Peyer's patch (tissue), 4 donors: ENCODE measurements around the gene MYH7. TPM values are rescaled to one million over a fixed set of nuclear protein-coding genes. Genes with fewer than 3 reads are reported as not detected.
"Not testable (repeated sequence)": the region's sequence is repeated elsewhere in the genome, so short reads cannot be mapped to it uniquely, and the experiment has no call there.

ENCODE experiments used
- DNase-seq, 3 donors: peaks; one replicate each; pipeline ENCODE4 v3.0.0-alpha.2; 2017 to 2019
- H3K27ac ChIP-seq, 4 donors: fragments of 200-600 bp; sonication (generic); one replicate each; pipeline ENCODE4 v1.5.1; 2016 to 2019
- H3K27me3 ChIP-seq, 2 donors: fragments of 200-600 bp; sonication (generic); one replicate each; pipeline ENCODE4 v1.5.1; 2019
- H3K36me3 ChIP-seq, 3 donors: fragments of 200-600 bp; sonication (generic); one replicate each; pipeline ENCODE4 v1.5.1; 2016 to 2019
- H3K4me1 ChIP-seq, 4 donors: fragments of 200-600 bp; sonication (generic); one replicate each; pipeline ENCODE4 v1.5.1; 2016 to 2019
- H3K4me3 ChIP-seq, 4 donors: fragments of 200-600 bp; sonication (generic); 1 replicate in 3 of 4; 2 replicates in 1 of 4; pipeline ENCODE4 v1.5.1; 2016 to 2019; ENCODE audit warnings: mild to moderate bottlenecking in 1 of 4
- H3K9me3 ChIP-seq, 4 donors: fragments of 200-600 bp; sonication (generic); one replicate each; pipeline ENCODE4 v1.5.1; 2016 to 2019; ENCODE audit warnings: mild to moderate bottlenecking in 1 of 4
- POLR2A ChIP-seq, 2 donors: fragments of 450-650 bp; IDR thresholded peaks; one replicate each; pipeline ENCODE4 v1.5.1; 2017; ENCODE audit warnings: antibody characterized with exemption in 2 of 2, mild to moderate bottlenecking in 2 of 2, moderate library complexity in 2 of 2
- total RNA-seq, 4 donors: library from RNA; depleted of rRNA; stranded (reverse); fragments of >200 nt; gene quantifications; one replicate each; pipeline ENCODE4 v1.1.0, GENCODE V29; 2016
- TF ChIP-seq, protein P1 (sequence below), 6 experiments: fragments of 450-650 bp in 4 of 6; fragments of 200-600 bp in 2 of 6; sonication (generic) in 1 of 6; IDR thresholded peaks; one replicate each; pipeline ENCODE4 v1.5.1; 2017 to 2019; ENCODE audit warnings: antibody characterized with exemption in 6 of 6, mild to moderate bottlenecking in 3 of 6, moderate library complexity in 1 of 6

The MYH7 gene
- total RNA-seq, 4 donors from 2014 or later, result 0.18 to 0.40 (median 0.19) TPM; not detected in 1

DNA sequence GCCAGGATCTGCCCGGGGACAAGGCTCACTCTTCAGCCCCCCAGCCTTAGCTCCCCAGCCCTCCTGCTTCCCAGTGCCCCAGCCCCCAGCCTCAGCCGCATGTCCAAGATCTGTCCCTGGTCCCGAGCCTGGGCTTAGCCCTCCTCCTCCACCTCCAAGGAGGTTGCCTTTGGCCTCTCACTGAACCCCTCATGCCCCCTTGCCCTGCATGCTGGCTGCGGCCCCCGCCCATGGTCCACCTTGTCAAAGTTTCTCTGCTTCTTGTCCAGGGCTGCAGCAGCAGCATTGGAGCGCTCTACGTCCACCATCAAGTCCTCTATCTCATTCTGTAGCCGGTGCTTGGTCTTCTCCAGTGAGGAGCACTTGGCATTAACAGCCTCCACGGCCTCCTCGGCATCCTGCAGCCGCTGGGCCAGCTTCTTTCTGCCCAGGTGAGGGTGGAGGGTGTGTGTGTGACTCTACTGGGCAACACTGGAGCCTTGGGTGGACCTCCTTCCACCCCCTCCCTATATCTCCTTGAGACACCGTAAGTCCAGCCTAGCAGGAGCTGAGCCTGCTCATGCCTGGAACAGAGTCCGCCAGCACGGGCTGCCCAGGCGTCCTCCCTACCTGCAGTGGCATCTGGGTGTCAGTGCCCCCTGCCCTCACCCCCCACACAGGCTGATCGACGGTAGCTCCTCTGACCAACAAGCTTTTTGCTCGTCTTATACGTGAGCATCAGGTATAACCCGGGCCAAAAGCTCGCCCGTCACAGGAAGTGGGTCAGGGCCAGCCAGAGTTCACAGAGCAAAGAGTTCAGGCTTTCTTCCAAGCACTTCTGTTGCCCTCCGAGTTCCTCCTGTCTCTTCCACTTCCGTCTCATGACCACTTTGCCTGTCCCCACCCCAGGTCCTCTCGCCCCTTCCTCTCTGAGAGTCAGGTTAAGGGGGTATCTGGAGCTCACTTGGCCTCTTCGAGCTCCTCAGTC lies 47.3 kb downstream of the MYH7 start:
- Histone ChIP-seq H3K4me3 (no peak overlapping the region), H3K27ac (no peak overlapping the region), H3K27me3 (no peaks in the 10 kb centered on the region), H3K9me3 (no peaks in the 10 kb centered on the region), H3K36me3 (no peaks in the 10 kb centered on the region), H3K4me1 (no peaks in the 10 kb centered on the region)
- DNase-seq, result no peak
- no peak for TF ChIP-seq POLR2A (IDR thresholded peaks at IDR 0.05)
- TF ChIP-seq, protein P1, sequence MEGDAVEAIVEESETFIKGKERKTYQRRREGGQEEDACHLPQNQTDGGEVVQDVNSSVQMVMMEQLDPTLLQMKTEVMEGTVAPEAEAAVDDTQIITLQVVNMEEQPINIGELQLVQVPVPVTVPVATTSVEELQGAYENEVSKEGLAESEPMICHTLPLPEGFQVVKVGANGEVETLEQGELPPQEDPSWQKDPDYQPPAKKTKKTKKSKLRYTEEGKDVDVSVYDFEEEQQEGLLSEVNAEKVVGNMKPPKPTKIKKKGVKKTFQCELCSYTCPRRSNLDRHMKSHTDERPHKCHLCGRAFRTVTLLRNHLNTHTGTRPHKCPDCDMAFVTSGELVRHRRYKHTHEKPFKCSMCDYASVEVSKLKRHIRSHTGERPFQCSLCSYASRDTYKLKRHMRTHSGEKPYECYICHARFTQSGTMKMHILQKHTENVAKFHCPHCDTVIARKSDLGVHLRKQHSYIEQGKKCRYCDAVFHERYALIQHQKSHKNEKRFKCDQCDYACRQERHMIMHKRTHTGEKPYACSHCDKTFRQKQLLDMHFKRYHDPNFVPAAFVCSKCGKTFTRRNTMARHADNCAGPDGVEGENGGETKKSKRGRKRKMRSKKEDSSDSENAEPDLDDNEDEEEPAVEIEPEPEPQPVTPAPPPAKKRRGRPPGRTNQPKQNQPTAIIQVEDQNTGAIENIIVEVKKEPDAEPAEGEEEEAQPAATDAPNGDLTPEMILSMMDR (IDR thresholded peaks at IDR 0.05), result no peak

DNA sequence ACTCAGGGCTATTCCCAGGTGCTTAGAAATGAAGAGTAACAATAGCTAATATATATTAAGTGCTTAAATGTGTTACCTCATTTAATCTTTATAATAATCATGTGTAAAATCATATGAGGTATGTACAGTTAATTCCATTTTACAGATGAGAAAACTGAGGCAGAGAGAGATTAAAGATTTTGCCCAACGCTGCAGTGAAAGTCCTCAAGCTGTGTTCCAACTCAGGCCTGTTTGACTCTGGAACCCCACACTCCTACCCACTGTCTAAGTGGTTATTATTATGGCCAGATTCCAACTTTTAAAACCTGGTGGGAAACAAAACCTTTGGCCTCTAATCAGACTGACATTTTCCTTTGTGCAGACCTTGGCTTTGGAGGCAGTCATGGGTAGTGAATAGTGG lies 48.5 kb downstream of the MYH7 start:
- Histone ChIP-seq H3K9me3 (no peaks in the 10 kb centered on the region), H3K4me1 (no peaks in the 10 kb centered on the region), H3K27ac (no peak overlapping the region), H3K27me3 (no peaks in the 10 kb centered on the region), H3K36me3 (no peaks in the 10 kb centered on the region), H3K4me3 (no peak overlapping the region)
- TF ChIP-seq, protein P1 (IDR thresholded peaks at IDR 0.05), result no peak
- no peak for TF ChIP-seq POLR2A (IDR thresholded peaks at IDR 0.05)
- no peak for DNase-seq

DNA sequence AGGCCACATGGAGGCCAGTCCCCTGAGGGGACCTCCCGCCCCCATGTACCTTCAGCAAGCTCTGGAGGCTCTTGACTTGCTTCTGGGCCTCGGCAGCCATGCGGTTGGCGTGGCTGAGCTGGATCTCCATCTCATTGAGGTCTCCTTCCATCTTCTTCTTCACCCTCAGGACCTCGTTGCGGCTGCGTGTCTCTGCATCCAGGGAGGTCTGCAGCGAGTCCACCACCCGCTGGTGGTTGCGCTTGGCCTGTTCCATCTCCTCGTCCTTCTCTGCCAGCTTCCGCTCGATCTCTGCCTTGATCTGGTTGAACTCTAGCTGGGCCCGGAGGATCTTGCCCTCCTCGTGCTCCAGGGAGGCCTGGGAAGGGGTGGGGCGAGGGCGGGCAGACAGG lies 49.2 kb downstream of the MYH7 start:
- not testable (repeated sequence) for H3K36me3 ChIP-seq, H3K4me3 ChIP-seq, DNase-seq

DNA sequence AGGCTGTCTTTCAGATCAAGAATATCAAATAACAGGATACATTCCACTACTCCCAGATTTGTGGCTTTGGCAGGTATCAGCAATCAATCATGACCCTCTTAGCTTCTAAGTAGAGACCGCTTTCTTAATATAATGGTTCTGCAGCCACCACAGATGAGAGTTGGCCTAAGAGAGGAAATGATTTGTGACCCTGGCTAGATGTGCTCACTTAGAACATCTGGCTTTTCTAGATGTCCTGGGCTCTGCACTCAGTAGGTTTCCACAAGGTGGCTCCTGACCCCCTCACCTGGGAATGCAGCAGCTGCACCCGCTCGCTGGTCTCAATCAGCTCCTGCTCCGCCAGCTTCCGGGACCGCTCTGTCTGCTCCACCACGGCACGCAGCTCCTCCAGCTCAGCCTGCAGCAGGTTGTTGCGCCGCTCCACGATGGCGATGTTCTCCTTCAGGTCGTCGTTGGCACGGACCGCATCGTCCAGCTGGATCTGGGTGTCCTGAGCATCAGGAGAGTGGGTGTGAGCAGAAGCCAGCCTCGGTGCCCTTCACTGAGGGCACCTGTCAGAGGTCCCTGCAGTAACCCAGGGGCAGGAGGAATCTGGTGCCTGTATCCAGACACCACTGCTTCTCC lies 49.7 kb downstream of the MYH7 start:
- Histone ChIP-seq H3K4me1 (peaks cover 0 to 2% (median 0%) of the 10 kb centered on the region in 4 donors), H3K9me3 (no peaks in the 10 kb centered on the region), H3K27ac (no peak overlapping the region), H3K4me3 (no peak overlapping the region), H3K36me3 (no peaks in the 10 kb centered on the region), H3K27me3 (no peaks in the 10 kb centered on the region)
- no peak for DNase-seq
- TF ChIP-seq POLR2A (IDR thresholded peaks at IDR 0.05), result no peak
- TF ChIP-seq, protein P1 (IDR thresholded peaks at IDR 0.05), result no peak

More for the DNA sequence above, 49.2 kb downstream of the MYH7 start:
- H3K27ac ChIP-seq, H3K4me1 ChIP-seq, H3K9me3 ChIP-seq, H3K27me3 ChIP-seq: not testable (repeated sequence)

DNA sequence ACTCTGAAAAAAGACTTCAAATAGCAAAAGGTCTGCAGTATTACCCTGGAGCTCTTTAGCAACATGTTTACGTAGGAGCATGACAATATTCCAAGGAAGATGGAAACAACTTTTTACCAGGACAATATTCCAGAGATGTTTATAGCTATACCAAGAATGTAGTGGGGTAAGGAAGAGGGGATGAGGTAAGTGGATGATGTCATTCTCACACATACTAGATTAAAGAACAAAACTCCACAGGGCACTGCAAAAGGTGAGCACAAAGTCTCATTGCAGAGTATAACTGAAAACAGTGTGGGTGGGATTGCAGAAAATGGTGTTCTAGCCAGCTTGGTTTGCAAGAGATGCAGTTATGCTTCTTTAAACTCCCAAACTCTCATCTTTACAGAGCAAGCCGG lies 50.2 kb downstream of the MYH7 start:
- no peaks in the 10 kb centered on the region for H3K9me3 ChIP-seq
- no peak for TF ChIP-seq POLR2A (IDR thresholded peaks at IDR 0.05)
- TF ChIP-seq, protein P1 (IDR thresholded peaks at IDR 0.05), result no peak
- H3K4me3 ChIP-seq, result no peak overlapping the region
- H3K36me3 ChIP-seq, result no peaks in the 10 kb centered on the region
- DNase-seq, result no peak
- no peaks in the 10 kb centered on the region for H3K27me3 ChIP-seq
- H3K27ac ChIP-seq, result no peak overlapping the region
- H3K4me1 ChIP-seq, result peaks cover 0 to 7% (median 0%) of the 10 kb centered on the region in 4 donors
